HG02943 (cell line): Measurements from ENCODE around the gene GGTLC2.

Source experiments
- ATAC-seq: cut with Tn5 transposase; IDR thresholded peaks from one replicate; pipeline ENCODE4 v1.9.1; 2021; ENCODE audit warnings: mild to moderate bottlenecking, low read depth, moderate library complexity; ENCODE audit not compliant: unreplicated experiment

GGTLC2 gene

DNA sequence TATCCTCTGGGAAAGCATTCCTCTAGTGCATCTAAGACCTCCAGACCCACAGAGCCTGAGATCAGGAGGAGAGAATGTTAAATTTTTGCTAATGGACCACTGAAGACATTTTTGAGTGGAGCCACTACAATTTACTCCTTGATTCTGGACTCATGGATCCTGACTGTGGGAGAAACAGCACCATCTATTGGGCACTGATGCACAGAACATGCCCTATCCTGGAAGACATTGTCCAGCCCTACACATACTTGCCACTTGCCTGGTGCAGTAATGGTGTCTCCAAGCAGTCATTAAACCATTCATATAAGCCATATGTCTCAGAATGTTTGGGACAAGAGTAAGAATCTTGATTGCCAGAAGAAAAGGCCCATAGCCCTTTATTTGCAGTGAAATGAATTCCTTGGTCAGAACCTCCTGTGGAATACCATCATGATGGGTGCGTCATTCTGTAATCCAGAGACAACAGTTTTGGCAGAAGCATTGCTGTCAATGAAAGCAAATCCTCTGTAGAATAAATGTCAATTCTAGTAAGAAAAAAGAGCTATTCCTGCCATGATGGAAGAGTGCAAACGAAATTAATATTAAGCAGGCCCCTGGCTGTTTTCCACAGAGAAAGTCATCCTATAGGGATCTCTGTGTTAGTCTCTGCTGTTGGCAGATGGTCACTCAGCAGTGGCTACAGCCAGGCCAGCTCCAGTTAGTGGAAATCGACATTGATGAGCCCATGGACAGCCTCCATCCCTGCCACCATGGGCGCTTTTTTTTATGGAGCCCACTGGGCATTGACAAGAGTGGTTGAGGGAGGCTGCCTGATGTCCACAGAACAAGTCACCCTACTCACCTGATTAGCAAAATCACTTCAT lies 43.5 kb downstream of the GGTLC2 start:
- no peak for ATAC-seq

DNA sequence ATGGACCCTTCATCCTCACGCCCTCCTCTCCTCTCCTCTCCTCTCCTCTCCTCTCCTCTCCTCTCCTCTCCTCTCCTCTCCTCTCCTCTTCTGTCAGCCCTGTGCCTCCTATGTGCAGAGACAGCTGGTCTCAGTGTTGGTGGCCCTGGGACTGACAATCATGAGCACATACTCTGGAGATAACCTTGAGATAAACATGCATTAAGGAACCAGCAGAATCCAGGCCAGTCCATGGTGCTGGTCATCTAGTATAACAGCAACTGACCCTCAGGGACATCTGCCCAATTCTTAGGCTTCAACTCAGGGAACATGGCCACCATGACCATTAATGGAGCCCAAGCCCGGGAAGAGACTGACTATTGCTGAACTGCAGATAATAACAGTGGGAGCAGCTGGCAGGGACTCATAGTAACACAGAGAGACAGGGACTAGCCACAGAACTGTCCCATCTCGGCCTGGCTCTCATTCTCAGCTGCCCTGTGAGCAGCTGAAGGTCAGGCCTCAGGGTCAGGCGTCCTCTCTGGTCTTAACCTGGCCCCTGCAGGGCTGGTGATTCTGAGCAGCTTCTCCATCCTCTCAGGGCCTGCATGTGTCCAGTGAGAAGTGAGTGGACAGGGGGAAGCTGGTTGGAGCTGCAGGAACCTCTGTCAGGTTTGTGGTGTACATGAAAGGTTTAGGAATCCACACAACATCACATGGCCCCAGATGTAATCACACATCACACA lies 45.4 kb downstream of the GGTLC2 start:
- ATAC-seq: no peak

DNA sequence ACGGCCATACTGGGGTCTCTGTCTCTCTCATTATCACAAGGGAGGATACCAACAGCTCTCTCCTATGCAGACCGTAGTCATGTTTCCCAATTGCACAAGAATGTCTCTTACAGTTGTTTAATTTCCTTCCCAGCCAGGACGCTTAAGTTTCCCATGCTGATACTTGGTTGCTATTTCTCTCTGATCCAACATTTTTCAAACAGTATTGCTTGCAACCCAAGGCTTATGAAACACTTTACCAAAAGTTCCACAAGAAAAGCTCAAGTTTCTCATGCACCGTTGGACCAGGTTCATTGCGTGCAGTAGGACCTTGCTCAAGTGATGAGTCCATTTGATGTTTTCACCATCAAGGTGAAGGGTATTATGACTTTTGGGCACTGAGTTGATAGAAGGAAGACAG lies 46.6 kb downstream of the GGTLC2 start:
- no peak for ATAC-seq

DNA sequence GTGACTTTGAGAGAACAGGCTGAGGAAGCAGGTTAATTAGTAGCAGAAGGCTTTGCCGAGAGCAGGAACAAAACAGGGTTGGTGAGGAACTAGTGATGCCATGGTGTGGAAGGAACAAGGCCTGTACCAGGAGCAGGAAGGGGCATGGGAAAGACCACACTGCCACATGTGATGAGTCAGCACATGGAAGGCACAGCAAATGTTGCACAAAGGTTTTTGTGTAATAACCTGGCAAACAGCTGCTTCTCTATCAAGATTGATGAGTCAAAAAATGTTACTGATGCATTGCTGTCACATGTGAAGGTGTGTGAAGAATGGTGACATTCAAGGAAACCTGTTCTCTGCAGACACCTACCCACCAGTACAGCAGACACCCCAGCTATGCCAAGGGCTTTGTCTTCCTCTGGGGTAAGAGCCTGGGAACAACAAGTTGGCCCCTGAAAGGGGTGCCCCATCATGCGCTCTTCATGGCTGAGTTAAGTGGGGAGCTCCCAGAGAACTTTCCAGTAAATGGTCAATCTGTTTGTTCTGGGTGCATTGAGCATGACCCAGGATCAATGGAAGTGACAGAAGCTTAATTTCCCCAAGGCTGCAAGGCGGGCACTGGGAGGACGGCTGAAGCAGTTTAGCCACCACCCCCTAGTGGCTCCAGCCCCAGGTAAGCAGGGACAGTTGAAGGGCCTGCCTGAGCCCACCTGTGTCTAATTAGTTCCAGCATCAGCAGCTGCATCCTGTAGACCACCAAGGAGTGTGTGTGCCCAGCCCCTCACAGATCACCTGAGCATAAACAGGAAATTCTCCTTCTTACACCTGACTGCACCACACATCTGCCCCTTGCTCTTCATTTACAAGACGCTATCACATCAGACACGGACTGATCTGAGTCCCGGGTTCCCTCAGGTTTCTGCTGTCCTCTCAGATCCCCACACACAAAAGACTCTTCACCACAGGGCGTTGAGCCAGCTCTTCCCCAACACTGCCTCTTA lies 47.6 kb downstream of the GGTLC2 start:
- ATAC-seq: no peak

DNA sequence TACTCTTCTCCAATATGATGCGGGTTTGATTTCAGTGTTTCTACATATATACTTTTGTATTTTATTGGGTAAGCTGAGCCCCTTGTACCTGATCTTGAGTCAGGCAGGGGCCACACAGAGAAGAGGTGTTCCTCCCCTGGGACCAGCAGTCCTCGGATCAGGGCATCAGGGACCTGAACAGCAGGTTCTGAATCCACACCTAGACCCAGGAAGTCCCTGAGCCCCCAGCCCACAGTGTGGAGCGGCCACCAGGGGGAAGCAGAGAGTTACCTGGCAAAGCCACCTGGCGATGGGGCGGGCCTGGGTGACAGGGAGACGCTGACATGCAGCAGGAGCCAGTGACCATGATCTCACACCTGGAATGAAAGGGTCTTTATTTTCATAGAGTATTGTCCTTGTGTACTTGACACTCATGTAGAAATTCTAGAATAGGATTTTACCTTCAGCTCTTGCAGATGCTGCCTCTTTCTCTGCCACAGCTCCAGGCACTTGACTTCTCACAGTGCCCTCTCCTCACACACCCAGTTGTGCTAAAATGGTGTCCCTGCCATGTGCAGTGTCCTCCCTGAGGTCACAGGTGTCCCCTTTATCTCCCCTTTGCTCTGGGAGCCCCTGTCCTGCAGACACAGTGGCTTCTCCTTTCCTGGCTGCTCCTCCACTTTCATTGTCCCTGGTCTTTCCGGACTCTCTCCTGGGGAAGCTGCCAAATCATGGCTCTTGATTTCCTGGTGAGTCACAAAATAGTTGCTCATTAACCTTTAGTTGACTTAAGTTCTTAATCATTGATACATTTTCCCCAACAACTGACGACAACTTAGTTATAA lies 48.5 kb downstream of the GGTLC2 start:
- ATAC-seq: no peak

DNA sequence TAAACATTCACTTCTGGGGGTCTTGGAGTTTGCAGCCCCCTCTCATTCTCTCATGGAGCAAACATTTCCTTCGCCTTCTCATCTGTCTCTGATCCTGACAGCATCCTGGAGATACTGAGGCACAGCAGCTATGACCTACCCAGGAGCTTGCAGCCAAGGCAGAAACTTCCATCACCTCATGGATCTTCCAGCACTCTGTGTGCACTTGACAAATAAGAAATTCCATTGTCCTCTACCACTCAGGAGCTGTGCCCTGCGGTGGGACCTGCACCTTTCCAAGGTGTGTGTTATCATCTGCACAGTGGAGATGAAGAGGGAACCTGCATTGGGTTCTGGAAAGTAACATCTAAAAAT lies 49.1 kb downstream of the GGTLC2 start:
- no peak for ATAC-seq

DNA sequence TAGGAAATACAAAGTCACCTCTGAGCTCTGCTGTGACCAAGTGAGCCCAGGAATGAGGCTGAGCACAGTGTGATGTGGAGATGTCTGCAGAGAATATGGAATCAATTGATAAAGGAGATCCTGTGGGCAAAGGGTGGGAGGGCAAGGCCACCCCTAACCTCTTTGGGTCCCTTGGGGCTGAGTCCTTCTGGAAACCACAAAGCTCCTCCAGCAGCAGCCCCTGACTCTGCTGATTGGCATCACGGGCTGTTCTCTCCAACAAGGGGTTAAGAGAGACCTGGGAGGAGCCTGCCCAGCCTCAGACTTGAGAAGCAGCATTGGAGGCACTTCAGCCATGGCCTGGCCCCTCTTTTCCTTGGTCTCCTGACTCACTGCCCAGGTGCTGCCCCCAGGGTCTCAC lies 49.7 kb downstream of the GGTLC2 start:
- no peak for ATAC-seq

DNA sequence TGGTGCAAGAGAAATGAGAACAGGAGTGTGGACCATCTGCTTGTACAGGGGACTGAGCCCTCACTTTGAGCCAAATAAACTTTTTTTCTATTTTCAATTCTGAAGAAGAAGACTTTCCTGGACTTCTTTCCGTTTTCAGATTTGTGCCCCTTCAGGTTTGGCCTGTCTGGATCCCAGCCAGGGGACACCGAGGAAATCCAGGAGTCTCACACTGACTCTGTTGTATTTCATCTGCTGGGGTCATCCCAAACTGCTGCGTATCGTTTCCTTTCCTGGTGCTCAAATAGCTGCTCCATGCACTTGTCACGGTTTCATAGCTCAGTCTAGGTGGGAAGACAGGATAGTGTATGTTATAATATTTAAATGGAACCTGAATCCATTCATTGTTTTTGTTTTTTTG lies 51.7 kb downstream of the GGTLC2 start:
- ATAC-seq: no peak
